Body of pancreas (tissue), 4 donors: ENCODE results near the gene HEATR3.
A peak's percentile ranks its signal among the peaks of the same experiment; 100 is the strongest.

Experiments
- POLR2A ChIP-seq, 3 donors: fragments of 450-650 bp; IDR thresholded peaks; one replicate each; pipeline ENCODE4 v1.6.1; 2016; ENCODE audit warnings: antibody characterized with exemption in 3 of 3, mild to moderate bottlenecking in 2 of 3
- TF ChIP-seq, protein P1 (sequence below), 7 experiments: fragments of 450-650 bp in 4 of 7; fragments of 200-600 bp in 3 of 7; sonication (generic) in 3 of 7; IDR thresholded peaks; one replicate each; pipeline ENCODE4 v1.5.1; 2016 to 2019; ENCODE audit warnings: antibody characterized with exemption in 7 of 7

DNA sequence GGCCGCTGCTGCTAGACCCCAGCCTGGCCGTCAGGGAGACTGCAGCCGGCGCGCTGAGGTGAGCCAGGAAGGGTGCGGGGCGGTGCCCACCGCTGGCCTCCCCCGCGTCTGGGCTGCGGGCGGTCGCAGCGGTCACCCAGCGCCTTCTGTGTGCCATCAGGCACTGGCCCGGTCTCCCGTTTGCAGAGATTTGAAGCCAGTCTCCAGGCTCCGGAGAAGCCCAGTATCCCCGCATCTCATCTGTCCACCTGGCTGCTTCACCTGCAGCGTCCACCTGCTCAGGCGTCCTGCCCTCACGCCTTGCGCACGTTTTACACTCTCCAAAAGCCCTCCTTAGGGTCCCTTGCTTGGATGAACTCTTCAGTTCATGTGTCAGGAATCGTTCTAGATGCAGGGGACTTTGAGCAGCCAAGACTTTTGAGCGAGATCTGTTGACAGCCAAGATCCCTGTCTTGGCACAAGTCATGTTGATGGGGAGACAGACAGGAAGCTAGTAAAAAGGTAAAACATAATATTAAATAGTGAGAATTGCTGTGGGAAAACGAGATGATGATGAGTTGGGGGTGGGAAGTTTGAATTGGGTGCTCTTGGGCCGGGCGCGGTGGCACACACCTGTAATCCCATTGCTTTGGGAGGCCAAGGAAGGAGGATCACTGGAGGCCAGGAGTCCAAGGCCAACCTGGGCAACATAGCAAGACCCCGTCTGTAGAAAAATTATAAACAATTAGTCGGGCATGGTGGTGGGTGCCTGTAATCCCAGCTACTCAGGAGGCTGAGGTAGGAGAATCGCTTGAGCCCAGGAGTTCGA, 916 bp downstream of the HEATR3 start:
- TF ChIP-seq POLR2A (IDR thresholded peaks at IDR 0.05): peak in 1 of 3 donors; percentile 23
- TF ChIP-seq, protein P1, sequence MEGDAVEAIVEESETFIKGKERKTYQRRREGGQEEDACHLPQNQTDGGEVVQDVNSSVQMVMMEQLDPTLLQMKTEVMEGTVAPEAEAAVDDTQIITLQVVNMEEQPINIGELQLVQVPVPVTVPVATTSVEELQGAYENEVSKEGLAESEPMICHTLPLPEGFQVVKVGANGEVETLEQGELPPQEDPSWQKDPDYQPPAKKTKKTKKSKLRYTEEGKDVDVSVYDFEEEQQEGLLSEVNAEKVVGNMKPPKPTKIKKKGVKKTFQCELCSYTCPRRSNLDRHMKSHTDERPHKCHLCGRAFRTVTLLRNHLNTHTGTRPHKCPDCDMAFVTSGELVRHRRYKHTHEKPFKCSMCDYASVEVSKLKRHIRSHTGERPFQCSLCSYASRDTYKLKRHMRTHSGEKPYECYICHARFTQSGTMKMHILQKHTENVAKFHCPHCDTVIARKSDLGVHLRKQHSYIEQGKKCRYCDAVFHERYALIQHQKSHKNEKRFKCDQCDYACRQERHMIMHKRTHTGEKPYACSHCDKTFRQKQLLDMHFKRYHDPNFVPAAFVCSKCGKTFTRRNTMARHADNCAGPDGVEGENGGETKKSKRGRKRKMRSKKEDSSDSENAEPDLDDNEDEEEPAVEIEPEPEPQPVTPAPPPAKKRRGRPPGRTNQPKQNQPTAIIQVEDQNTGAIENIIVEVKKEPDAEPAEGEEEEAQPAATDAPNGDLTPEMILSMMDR (IDR thresholded peaks at IDR 0.05): peak in 2 of 7 experiments; percentile 6 to 39
